HG03066 (cell line): Measurements from ENCODE around the gene SMNDC1.
"Not testable (repeated sequence)": the region's sequence is repeated elsewhere in the genome, so short reads cannot be mapped to it uniquely, and the experiment has no call there.

Source experiments
- ATAC-seq: cut with Tn5 transposase; IDR thresholded peaks from one replicate; pipeline ENCODE4 v1.9.1; 2021; ENCODE audit warnings: low read depth; ENCODE audit not compliant: unreplicated experiment

Gene SMNDC1

GRCh38 chr10:110259317-110259716 is 45.4 kb downstream of the SMNDC1 start:
- ATAC-seq: no peak

- ATAC-seq: no peak
These were observed 46.2 kb downstream of the SMNDC1 start for GRCh38 chr10:110258542-110258941.

- ATAC-seq: no peak
These were observed 50.3 kb downstream of the SMNDC1 start for GRCh38 chr10:110254467-110254866.

GRCh38 chr10:110252151-110252550 is 52.6 kb downstream of the SMNDC1 start:
- no peak for ATAC-seq

GRCh38 chr10:110251392-110251791 is 53.3 kb downstream of the SMNDC1 start:
- ATAC-seq: peak; percentile 82

- peak; percentile 59 for ATAC-seq
These were observed 55.2 kb downstream of the SMNDC1 start for GRCh38 chr10:110249489-110249888.

- ATAC-seq: not testable (repeated sequence)
These were observed 56.9 kb downstream of the SMNDC1 start for GRCh38 chr10:110247833-110248232.

- no peak for ATAC-seq
These were observed 60.2 kb downstream of the SMNDC1 start for GRCh38 chr10:110244550-110244949.

GRCh38 chr10:110242511-110242910 is 62.2 kb downstream of the SMNDC1 start:
- no peak for ATAC-seq

- no peak for ATAC-seq
These were observed 62.9 kb downstream of the SMNDC1 start for GRCh38 chr10:110241841-110242240.

- no peak for ATAC-seq
These were observed 63.3 kb downstream of the SMNDC1 start for GRCh38 chr10:110241407-110241806.
